Smooth muscle cell of the umbilical artery (primary cell): Measurements from ENCODE around the gene MAP7D3. TPM values are rescaled to one million over a fixed set of nuclear protein-coding genes. Genes with fewer than 3 reads are reported as not detected.

Experiments used
- total RNA-seq: library from RNA; depleted of rRNA; stranded (reverse); fragments of >200 nt; gene quantifications from 2 replicates; pipeline ENCODE4 v1.2.3, GENCODE V29; 2014

The MAP7D3 gene, protein sequence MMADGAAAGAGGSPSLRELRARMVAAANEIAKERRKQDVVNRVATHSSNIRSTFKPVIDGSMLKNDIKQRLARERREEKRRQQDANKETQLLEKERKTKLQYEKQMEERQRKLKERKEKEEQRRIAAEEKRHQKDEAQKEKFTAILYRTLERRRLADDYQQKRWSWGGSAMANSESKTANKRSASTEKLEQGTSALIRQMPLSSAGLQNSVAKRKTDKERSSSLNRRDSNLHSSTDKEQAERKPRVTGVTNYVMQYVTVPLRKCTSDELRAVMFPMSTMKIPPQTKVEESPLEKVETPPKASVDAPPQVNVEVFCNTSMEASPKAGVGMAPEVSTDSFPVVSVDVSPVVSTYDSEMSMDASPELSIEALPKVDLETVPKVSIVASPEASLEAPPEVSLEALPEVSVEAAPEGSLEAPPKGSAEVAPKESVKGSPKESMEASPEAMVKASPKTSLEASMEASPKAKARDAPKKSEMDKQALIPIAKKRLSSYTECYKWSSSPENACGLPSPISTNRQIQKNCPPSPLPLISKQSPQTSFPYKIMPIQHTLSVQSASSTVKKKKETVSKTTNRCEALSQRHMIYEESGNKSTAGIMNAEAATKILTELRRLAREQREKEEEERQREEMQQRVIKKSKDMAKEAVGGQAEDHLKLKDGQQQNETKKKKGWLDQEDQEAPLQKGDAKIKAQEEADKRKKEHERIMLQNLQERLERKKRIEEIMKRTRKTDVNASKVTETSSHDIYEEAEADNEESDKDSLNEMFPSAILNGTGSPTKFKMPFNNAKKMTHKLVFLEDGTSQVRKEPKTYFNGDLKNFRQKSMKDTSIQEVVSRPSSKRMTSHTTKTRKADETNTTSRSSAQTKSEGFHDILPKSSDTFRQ
- total RNA-seq: 7.1 and 15.7 TPM in 2 replicates

DNA sequence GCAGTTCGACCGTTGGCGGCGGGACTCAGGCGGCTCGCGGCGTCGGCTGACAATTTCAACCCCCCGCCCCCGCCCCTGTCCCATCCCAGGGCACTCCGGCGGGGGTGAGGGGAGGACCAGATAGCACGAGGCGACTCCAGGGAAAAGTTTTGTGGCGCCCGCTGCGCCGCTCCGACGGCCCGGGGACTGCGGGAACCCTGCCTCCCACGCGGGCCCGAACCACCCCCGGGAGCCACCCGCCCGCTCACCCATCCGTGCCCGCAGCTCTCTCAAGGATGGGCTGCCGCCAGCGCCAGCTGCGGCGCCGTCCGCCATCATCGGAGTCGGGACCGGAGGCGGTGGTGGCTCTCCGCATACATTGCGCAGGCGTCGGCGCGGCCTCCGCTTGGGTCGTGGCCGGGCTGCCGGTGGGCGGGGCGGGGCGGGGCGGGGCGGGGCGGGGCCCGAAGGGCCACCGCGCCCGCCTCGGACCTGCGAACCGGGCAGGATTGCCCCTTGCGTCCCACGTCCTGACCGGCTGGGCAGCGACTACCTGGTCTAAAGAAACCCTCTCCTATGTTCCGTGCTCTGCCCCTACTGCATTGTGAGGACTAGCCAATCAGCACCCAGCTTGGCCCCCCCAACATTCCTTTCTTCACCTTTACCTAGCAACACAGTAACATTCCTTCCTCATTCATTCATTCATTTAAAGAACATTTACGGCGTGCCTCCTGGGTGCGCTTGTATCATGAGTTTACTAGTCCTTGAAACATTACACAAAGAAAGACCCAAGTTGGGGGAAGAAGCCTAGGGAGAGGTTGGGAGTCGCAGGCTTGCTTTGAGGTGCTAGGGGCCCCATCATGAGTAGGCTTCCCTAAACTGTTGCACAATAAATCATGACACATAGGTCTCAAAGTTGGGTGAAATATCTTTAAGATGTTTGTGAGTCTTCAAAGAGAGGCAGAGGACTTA, at the start of gene MAP7D3:
MAP7D3 (minus strand) TSS at position 360 of the 951 bp plus-strand sequence; CDS start at position 318, 42 bp downstream.

GRCh38 chrX:136300721-136301120, 49.5 kb upstream of the MAP7D3 start, which contains the start of gene ADGRG4:
TSS of gene ADGRG4 (plus strand) at chrX:136300963. CDS start at chrX:136308778, 7,815 bp downstream.

Other genes starting within 250 kb of the MAP7D3 start
- gene FHL1, start 103.9 kb downstream of the MAP7D3 start, total RNA-seq: 63.2 and 118 TPM in 2 replicates
- not detected in 2 replicates for gene ADGRG4, start 49.6 kb upstream of the MAP7D3 start, total RNA-seq
- not detected in 2 replicates for gene BRS3, start 236.5 kb upstream of the MAP7D3 start, total RNA-seq
- gene HTATSF1, start 246.2 kb upstream of the MAP7D3 start, total RNA-seq: 39.2 and 45.4 TPM in 2 replicates